H1 (cell line): ENCODE results near the gene OTOGL. TPM values are rescaled to one million over a fixed set of nuclear protein-coding genes. Genes with fewer than 3 reads are reported as not detected.
A peak's percentile ranks its signal among the peaks of the same experiment; 100 is the strongest.

Experiments used
- CTCF ChIA-PET: fragments of 300-600 bp; sonication (Branson Sonifier 250); formaldehyde crosslinking; loops from one replicate; lab custom pipeline; 2021; ENCODE audit not compliant: partially characterized antibody; lab: Charles Lee
- POLR2A ChIA-PET: fragments of 300-600 bp; sonication (Branson Sonifier 250); formaldehyde crosslinking; loops from one replicate; lab custom pipeline; 2021; ENCODE audit warnings: inconsistent platforms; ENCODE audit not compliant: partially characterized antibody; lab: Charles Lee
- DNase-seq, 2 experiments: peaks; one replicate each; pipeline versions ENCODE4 v3.0.0 to v3.0.0-alpha.2; 2010 to 2022; ENCODE audit warnings: low spot score in 2 of 2, low read depth in 1 of 2, mixed read lengths in 1 of 2
- FAIRE-seq: peaks from 2 replicates; lab custom pipeline; 2011; peaks lifted over from hg19 to GRCh38; lab: Jason Lieb, UNC
- H2AFZ ChIP-seq: 2 replicates; pipeline ENCODE4 v1.8.1; 2012; ENCODE audit warnings: low read length, inconsistent platforms
- H2AK5ac ChIP-seq: 2 replicates; pipeline ENCODE4 v1.6.1; 2013; ENCODE audit warnings: low read depth, low read length
- H2BK120ac ChIP-seq: replicated peaks from 2 replicates; pipeline ENCODE3; 2013; ENCODE audit warnings: low read depth, low read length, inconsistent platforms
- H2BK12ac ChIP-seq: 2 replicates; pipeline ENCODE4 v1.6.1; 2013; ENCODE audit warnings: low read depth, low read length
- H2BK15ac ChIP-seq: 2 replicates; pipeline ENCODE4 v1.6.1; 2013; ENCODE audit warnings: low read length
- H2BK20ac ChIP-seq: 2 replicates; pipeline ENCODE4 v1.6.1; 2013; ENCODE audit warnings: low read length
- H2BK5ac ChIP-seq: 2 replicates; pipeline ENCODE4 v1.6.1; 2013; ENCODE audit warnings: low read depth, low read length
- H3K14ac ChIP-seq: 2 replicates; pipeline ENCODE4 v1.6.1; 2013; ENCODE audit warnings: inconsistent platforms; ENCODE audit not compliant: insufficient read length
- H3K18ac ChIP-seq: 2 replicates; pipeline ENCODE4 v1.6.1; 2013; ENCODE audit warnings: low read length; ENCODE audit errors: extremely low read depth
- H3K23ac ChIP-seq: 2 replicates; pipeline ENCODE4 v1.6.1; 2013; ENCODE audit warnings: inconsistent platforms; ENCODE audit not compliant: insufficient read length
- H3K23me2 ChIP-seq: 2 replicates; pipeline ENCODE4 v1.6.1; 2013; ENCODE audit warnings: low read depth, low read length
- H3K27ac ChIP-seq: 2 replicates; pipeline ENCODE4 v1.6.1; 2011; ENCODE audit warnings: low read depth, low read length, inconsistent platforms
- H3K27me3 ChIP-seq, 4 experiments: replicated peaks in 1 of 4; 1 replicate in 1 of 4; 2 replicates in 3 of 4; pipeline versions ENCODE4 v1.6.1 to v1.8.1; 2011 to 2013; ENCODE audit warnings: low read length in 3 of 4, mild to moderate bottlenecking in 3 of 4, inconsistent platforms in 2 of 4, mixed read lengths in 2 of 4, moderate library complexity in 1 of 4; ENCODE audit not compliant: control insufficient read depth in 3 of 4, insufficient read depth in 3 of 4; ENCODE audit errors: extremely low read depth in 1 of 4
- H3K36me3 ChIP-seq, 4 experiments: 2 replicates each; pipeline versions ENCODE4 v1.6.1 to v1.8.1; 2011 to 2013; ENCODE audit warnings: mild to moderate bottlenecking in 4 of 4, low read length in 3 of 4, moderate library complexity in 2 of 4, control low read depth in 1 of 4, inconsistent platforms in 1 of 4; ENCODE audit not compliant: insufficient read depth in 4 of 4, control insufficient read depth in 2 of 4
- H3K4ac ChIP-seq: replicated peaks from 2 replicates; pipeline ENCODE3; 2013; ENCODE audit warnings: low read length, low read depth, mixed read lengths, inconsistent platforms; ENCODE audit not compliant: insufficient read length
- H3K4me1 ChIP-seq, 4 experiments: replicated peaks in 1 of 4; 1 replicate in 1 of 4; 2 replicates in 3 of 4; pipeline versions ENCODE4 v1.6.1 to v1.8.1; 2011 to 2013; ENCODE audit warnings: low read length in 3 of 4, inconsistent platforms in 2 of 4, mixed read lengths in 1 of 4; ENCODE audit not compliant: insufficient read depth in 4 of 4, control insufficient read depth in 3 of 4
- H3K4me2 ChIP-seq, 2 experiments: 2 replicates each; pipeline versions ENCODE4 v1.6.1 to v1.8.1; 2011 to 2013; ENCODE audit warnings: low read depth in 2 of 2, low read length in 2 of 2, control low read depth in 1 of 2, inconsistent platforms in 1 of 2, mild to moderate bottlenecking in 1 of 2; ENCODE audit not compliant: insufficient read depth in 1 of 2
- H3K4me3 ChIP-seq, 4 experiments: fragments of 200-600, 300-600 bp in 1 of 4; sonication (generic), shearing (Covaris generic), sonication (Bioruptor Twin) in 1 of 4; 2 replicates each; pipeline versions ENCODE4 v1.5.1 to v1.8.1; 2011 to 2016; ENCODE audit warnings: low read length in 4 of 4, low read depth in 3 of 4, control low read depth in 2 of 4, inconsistent platforms in 2 of 4, mild to moderate bottlenecking in 2 of 4, mixed read lengths in 1 of 4, moderate library complexity in 1 of 4; ENCODE audit not compliant: insufficient read depth in 2 of 4; ENCODE audit errors: extremely low read depth in 1 of 4
- H3K56ac ChIP-seq: replicated peaks from 2 replicates; pipeline ENCODE3; 2013; ENCODE audit warnings: low read depth, mild to moderate bottlenecking, mixed read lengths, low read length, inconsistent platforms; ENCODE audit not compliant: insufficient read length
- H3K79me1 ChIP-seq: 2 replicates; pipeline ENCODE4 v1.6.1; 2013; ENCODE audit warnings: low read depth, low read length, control low read depth
- H3K79me2 ChIP-seq, 2 experiments: 2 replicates each; pipeline versions ENCODE4 v1.6.1 to v1.8.1; 2012 to 2013; ENCODE audit warnings: low read length in 2 of 2, mild to moderate bottlenecking in 2 of 2, inconsistent platforms in 1 of 2; ENCODE audit not compliant: insufficient read depth in 2 of 2, control insufficient read depth in 1 of 2
- H3K9ac ChIP-seq, 4 experiments: replicated peaks in 1 of 4; 1 replicate in 1 of 4; 2 replicates in 3 of 4; pipeline versions ENCODE4 v1.6.1 to v1.8.1; 2011 to 2013; ENCODE audit warnings: low read depth in 3 of 4, low read length in 3 of 4, control low read depth in 2 of 4, mild to moderate bottlenecking in 2 of 4, moderate library complexity in 2 of 4, inconsistent platforms in 1 of 4; ENCODE audit errors: extremely low read depth in 1 of 4
- H3K9me3 ChIP-seq, 2 experiments: 2 replicates each; pipeline versions ENCODE4 v1.6.1 to v1.8.1; 2012 to 2013; ENCODE audit warnings: mild to moderate bottlenecking in 2 of 2, moderate library complexity in 2 of 2, control low read depth in 1 of 2, inconsistent platforms in 1 of 2, low read depth in 1 of 2, low read length in 1 of 2, mixed read lengths in 1 of 2; ENCODE audit not compliant: insufficient read depth in 2 of 2
- H4K20me1 ChIP-seq, 2 experiments: replicated peaks in 1 of 2; 2 replicates each; pipeline versions ENCODE3 to v1.8.1; 2011 to 2013; ENCODE audit warnings: inconsistent platforms in 2 of 2, low read length in 2 of 2, mild to moderate bottlenecking in 1 of 2; ENCODE audit not compliant: insufficient read depth in 2 of 2, control insufficient read depth in 1 of 2
- H4K5ac ChIP-seq: 2 replicates; pipeline ENCODE4 v1.6.1; 2013; ENCODE audit warnings: low read length, low read depth, mixed read lengths, inconsistent platforms; ENCODE audit not compliant: insufficient read length
- H4K8ac ChIP-seq: 2 replicates; pipeline ENCODE4 v1.8.0; 2013; ENCODE audit warnings: mild to moderate bottlenecking, moderate library complexity, low read length, inconsistent platforms; ENCODE audit not compliant: insufficient read depth; ENCODE audit errors: extremely low read depth
- H4K91ac ChIP-seq: replicated peaks from 2 replicates; pipeline ENCODE3; 2013; ENCODE audit warnings: low read length, mixed read lengths, inconsistent platforms; ENCODE audit not compliant: insufficient read length
- CHD2 ChIP-seq: IDR thresholded peaks from 2 replicates; pipeline ENCODE4 v1.6.1; 2012; ENCODE audit warnings: low read length, improper control_type of control experiment
- EP300 ChIP-seq, 2 experiments: IDR thresholded peaks; 1 replicate in 1 of 2; 2 replicates in 1 of 2; pipeline ENCODE4 v1.6.1; 2011 to 2012; ENCODE audit warnings: low read depth in 2 of 2, low read length in 2 of 2, mild to moderate bottlenecking in 2 of 2, borderline replicate concordance in 1 of 2, inconsistent platforms in 1 of 2, moderate library complexity in 1 of 2
- KDM1A ChIP-seq: fragments of 200-600, 300-600 bp; sonication (generic); IDR thresholded peaks from 2 replicates; pipeline ENCODE4 v1.7.1; 2016; ENCODE audit warnings: mild to moderate bottlenecking, low read length, borderline replicate concordance
- PHF8 ChIP-seq: fragments of 200-600 bp; sonication (generic); conservative IDR thresholded peaks from 2 replicates; pipeline ENCODE4 v1.7.1; 2012; ENCODE audit warnings: low read depth, mild to moderate bottlenecking, inconsistent platforms, low read length, moderate library complexity
- RFX5 ChIP-seq: IDR thresholded peaks from 2 replicates; pipeline ENCODE4 v1.6.1; 2011; ENCODE audit warnings: low read depth, low read length, improper control_type of control experiment, borderline replicate concordance
- RNF2 ChIP-seq: fragments of 200-900, 300-1000 bp; sonication (generic); IDR thresholded peaks from 2 replicates; pipeline ENCODE4 v1.7.1; 2016; ENCODE audit warnings: borderline replicate concordance, low read depth, mild to moderate bottlenecking, antibody characterized with exemption, low read length; ENCODE audit not compliant: poor library complexity, severe bottlenecking; ENCODE audit errors: missing control alignments
- SUZ12 ChIP-seq: fragments of 200-600 bp; sonication (generic); IDR thresholded peaks from 2 replicates; pipeline ENCODE4 v1.6.1; 2012; ENCODE audit warnings: mild to moderate bottlenecking, inconsistent platforms, low read length, moderate library complexity, mixed read lengths
- USF2 ChIP-seq: IDR thresholded peaks from 2 replicates; pipeline ENCODE4 v1.6.1; 2011; ENCODE audit warnings: low read length, improper control_type of control experiment
- WGBS, 2 experiments: shearing (Covaris generic) in 1 of 2; methylation state at CpG; one replicate each; pipeline versions ENCODE4 v1.1.6 to v1.1.7; 2013 to 2015; ENCODE audit warnings: low lambda C conversion rate in 2 of 2, mixed read lengths in 2 of 2, inconsistent platforms in 1 of 2, low coverage in 1 of 2, missing lambda C conversion rate in 1 of 2; ENCODE audit not compliant: insufficient replicate concordance in 2 of 2, insufficient coverage in 1 of 2, insufficient read length in 1 of 2; ENCODE audit errors: extremely low coverage in 1 of 2, missing lambda C conversion rate in 1 of 2; 5-methylcytosine and 5-hydroxymethylcytosine counted together
- polyA plus RNA-seq, 7 experiments: library from polyadenylated mRNA; depleted of rRNA in 3 of 7; stranded (reverse) in 5 of 7; unstranded in 2 of 7; fragments of >200 nt in 5 of 7; fragments of 200-250 nt in 2 of 7; gene quantifications; 1 replicate in 5 of 7; 2 replicates in 1 of 7; 4 replicates in 1 of 7; pipeline versions ENCODE4 v1.2.1 to v1.2.3, GENCODE V29; 2011 to 2013; ENCODE audit warnings: missing spikeins in 2 of 7, mixed read lengths in 2 of 7
- total RNA-seq: library from RNA; stranded (reverse); fragmentation: NEBNext Ultra II Directional; extraction: Animal tissue kit (Norgen Biotek cat#: 25700); gene quantifications from 2 replicates; pipeline ENCODE4 v1.2.1, GENCODE V29; 2021
- TF ChIP-seq, protein P1 (sequence below), 3 experiments: IDR thresholded peaks; 1 replicate in 2 of 3; 2 replicates in 1 of 3; pipeline versions ENCODE4 v1.5.1 to v1.6.1; 2011; ENCODE audit warnings: low read length in 3 of 3, mild to moderate bottlenecking in 3 of 3, inconsistent platforms in 2 of 3, low read depth in 1 of 3, moderate library complexity in 1 of 3; ENCODE audit not compliant: insufficient read depth in 1 of 3; ENCODE audit errors: control extremely low read depth in 1 of 3

OTOGL gene
- total and polyA plus RNA-seq, 2 of the 8 experiments (the other 6 are each of a cell fraction or from before 2014, with no cell fraction given): 0.12 to 0.17 TPM

DNA sequence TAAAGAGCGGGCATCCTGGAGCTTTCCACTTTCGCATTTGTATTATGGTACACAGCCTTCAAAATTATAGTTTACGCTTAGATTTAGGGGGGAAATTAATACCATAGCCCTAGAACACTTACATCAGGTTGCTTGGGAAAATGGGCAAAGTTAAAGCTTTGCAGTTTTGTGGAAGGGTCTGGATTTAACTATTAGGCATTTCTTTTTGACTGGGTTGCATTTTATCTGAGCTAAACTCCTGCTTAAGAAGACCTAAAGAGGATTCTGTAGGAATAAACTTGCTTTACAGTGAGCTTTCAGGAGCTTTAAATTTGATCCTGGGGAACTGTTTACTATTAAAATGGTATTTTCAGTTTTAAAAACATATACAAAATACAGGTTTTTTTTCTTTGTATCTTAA lies 301.9 kb downstream of the OTOGL start:
- H3K9me3 ChIP-seq: no peaks in the 10 kb centered on the region
- POLR2A ChIA-PET: no interaction called here
- TF ChIP-seq RFX5 (no peak), RNF2 (no peak), PHF8 (no peak), EP300 (IDR thresholded peaks at IDR 0.05; ENCODE audit: borderline replicate concordance in 1 of 2, low read depth in 2 of 2, low read length in 2 of 2) (no peak), SUZ12 (no peak), CHD2 (no peak), KDM1A (no peak), USF2 (no peak)
- TF ChIP-seq, protein P1, sequence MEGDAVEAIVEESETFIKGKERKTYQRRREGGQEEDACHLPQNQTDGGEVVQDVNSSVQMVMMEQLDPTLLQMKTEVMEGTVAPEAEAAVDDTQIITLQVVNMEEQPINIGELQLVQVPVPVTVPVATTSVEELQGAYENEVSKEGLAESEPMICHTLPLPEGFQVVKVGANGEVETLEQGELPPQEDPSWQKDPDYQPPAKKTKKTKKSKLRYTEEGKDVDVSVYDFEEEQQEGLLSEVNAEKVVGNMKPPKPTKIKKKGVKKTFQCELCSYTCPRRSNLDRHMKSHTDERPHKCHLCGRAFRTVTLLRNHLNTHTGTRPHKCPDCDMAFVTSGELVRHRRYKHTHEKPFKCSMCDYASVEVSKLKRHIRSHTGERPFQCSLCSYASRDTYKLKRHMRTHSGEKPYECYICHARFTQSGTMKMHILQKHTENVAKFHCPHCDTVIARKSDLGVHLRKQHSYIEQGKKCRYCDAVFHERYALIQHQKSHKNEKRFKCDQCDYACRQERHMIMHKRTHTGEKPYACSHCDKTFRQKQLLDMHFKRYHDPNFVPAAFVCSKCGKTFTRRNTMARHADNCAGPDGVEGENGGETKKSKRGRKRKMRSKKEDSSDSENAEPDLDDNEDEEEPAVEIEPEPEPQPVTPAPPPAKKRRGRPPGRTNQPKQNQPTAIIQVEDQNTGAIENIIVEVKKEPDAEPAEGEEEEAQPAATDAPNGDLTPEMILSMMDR (IDR thresholded peaks at IDR 0.05; ENCODE audit: control extremely low read depth in 1 of 3, insufficient read depth in 1 of 3, low read depth in 1 of 3, low read length in 3 of 3): no peak

More for the DNA sequence above, 301.9 kb downstream of the OTOGL start:
- Histone ChIP-seq H3K79me1 (no peaks in the 10 kb centered on the region), H3K27ac (no peak overlapping the region), H2BK12ac (no peak overlapping the region), H3K23ac (no peak overlapping the region), H2BK5ac (no peak overlapping the region), H2BK20ac (no peak overlapping the region), H2BK120ac (no peak overlapping the region), H2BK15ac (no peak overlapping the region), H3K79me2 (no peaks in the 10 kb centered on the region), H3K14ac (no peak overlapping the region), H3K18ac (no peak overlapping the region), H3K4me3 (no peak overlapping the region), H2AK5ac (no peak overlapping the region), H3K9ac (no peak overlapping the region), H3K56ac (no peak overlapping the region), H4K8ac (no peak overlapping the region), H3K4me1 (no peaks in the 10 kb centered on the region), H3K36me3 (no peaks in the 10 kb centered on the region), H3K23me2 (no peaks in the 10 kb centered on the region; the same call in 1 of the 2 replicates), H3K27me3 (no peaks in the 10 kb centered on the region), H4K20me1 (no peaks in the 10 kb centered on the region), H4K91ac (no peak overlapping the region), H2AFZ (peak overlapping the region; percentile 94; the same call in 1 of the 2 replicates), H3K4me2 (peak overlapping the region in 1 of 2 experiments; percentile 7; a peak in 1 of 4 replicates), H3K4ac (no peak overlapping the region), H4K5ac (no peak overlapping the region)
- CTCF ChIA-PET: interaction anchor here (0.7 to 1.6 kb wide), 7 partner anchors 10 to 436 kb away, joined by 3 to 7 read pairs (median 4); no protein-coding TSS in a partner anchor
- 87% methylated on average over 3 of the region's 3 CpGs; no CpG with 5 or more reads in 1 of the 2 experiments for WGBS, 2 experiments
- DNase-seq: no peak
- FAIRE-seq: no peak
